Embryonic facial prominence (tissue), 1 donor: ENCODE results near the gene OBP2B.
"Not testable (repeated sequence)": the region's sequence is repeated elsewhere in the genome, so short reads cannot be mapped to it uniquely, and the experiment has no call there.

Source experiments
- DNase-seq: peaks from one replicate; pipeline ENCODE4 v3.0.0-alpha.2; 2016; ENCODE audit errors: extremely low spot score

Gene OBP2B

DNA sequence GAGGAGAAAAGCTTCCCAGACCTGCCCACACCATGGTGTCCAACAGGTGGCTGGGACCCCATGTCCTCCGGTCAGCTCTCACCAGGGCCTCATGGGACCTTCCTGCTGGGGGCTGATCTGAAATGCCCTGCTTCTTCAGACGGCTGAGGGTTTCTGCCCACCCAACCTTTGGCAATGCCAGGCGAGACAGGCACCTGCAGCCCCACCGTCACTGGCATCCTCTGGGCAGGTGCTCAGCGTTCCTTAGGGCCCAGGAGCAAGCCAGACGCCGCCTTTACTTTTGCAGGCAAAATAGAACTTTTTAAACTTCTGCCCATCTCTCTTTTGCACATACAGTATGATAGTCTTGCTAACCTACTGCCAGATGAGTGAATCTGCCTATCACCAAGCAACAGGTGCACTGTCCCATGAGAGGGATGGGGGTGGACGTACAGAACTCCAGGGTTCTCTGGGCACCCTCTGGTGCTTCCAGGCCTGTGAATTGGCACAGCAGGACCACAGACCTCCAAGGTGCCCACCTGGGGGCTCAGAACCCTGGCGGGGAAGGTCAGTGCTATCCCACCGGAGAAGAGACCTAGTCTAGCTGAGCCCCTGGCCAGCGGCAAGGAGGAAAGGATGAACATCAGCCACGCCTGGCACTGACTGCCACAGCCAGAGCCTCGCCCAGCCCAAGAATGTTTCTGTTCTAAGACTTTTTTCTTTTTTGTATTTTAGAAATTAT lies 7.5 kb downstream of the OBP2B start:
- DNase-seq: no peak

DNA sequence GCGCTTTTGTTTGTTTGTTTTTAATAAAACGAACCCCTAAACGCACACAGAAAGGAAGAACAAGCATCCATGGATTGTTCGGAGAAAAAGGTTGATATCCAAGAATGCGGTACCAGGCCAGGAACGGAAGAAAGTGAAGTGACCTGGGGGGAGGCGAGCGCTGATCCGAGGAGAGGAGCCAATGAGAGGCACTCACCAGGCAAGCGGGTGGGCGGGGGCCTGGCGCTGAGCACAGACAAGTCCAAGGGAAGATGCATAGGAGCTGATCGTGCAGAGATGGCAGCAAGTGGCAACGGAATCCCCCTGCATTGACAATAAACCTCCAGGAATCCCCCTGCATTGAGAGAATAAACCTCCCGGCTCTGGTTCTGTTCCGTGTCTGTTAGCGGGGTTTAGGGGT lies 8.4 kb downstream of the OBP2B start:
- no peak for DNase-seq

DNA sequence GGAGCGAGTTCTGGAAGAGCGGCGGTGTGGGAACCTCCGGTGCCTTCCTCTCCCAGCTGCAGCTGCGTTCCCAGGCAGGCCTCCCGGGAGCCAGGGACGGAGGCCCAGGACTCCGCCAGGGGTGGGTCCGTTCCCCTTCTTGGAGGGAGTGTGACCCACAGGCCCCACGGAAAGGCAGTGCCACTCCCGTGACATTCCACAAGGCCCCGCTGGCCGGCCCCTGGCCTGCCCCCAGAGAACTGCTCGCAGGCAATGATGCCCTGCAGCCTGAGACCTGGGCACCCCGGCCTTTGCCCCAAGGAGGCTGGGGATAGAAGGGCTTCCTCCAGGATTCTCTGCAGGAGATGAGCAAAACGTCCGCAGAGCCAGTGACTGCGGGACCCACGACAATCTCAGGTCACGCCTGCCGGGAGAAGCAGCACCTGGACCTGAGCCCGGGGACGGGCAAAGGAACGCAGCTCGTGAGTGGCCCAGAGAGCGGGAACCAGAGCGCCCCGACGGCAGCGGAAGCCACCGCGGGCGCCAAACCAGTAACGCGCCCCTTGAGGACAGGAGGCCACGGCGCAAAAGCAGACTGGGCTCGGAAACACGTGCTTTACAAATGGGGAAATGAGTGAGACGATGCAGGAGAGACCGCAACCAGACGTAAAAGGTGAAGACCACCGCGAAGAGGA lies 9.3 kb downstream of the OBP2B start:
- DNase-seq: no peak

DNA sequence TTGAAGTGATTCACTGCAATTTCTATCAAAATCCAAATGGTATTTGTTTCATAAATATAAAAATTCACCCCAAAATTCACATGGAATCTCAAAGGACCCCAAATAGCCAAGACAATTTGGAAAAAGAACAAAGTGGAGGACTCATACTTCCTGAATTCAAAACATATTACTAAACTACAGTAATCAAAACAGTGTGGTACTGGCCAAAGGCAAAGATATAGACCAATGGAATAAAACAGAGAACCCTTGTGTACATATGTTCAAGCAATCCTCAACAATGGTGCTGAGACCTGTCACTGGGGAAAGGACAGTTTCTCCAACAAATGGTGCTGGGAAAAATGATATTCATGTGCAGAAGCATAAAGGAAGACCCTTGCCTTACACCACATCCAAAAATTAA lies 14.0 kb downstream of the OBP2B start:
- DNase-seq: no peak

DNA sequence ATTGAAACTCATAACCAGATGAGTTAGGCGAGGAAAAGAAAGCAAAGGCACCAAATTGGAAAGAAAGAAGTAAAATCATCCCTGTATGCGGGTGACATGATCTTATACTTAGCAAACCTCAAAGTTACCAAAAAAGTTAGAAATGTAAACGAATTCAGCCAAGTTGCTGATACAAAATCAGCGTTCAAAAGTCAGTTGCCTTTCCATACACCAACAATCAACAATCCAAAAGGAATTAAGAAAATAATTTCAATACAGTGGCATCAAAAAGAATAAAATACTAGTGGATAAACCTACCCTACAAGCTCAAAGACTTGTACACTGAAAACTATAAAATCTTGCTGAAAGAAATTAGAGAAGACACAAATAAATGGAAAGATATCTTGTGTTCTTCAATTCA lies 14.5 kb downstream of the OBP2B start:
- DNase-seq: no peak

DNA sequence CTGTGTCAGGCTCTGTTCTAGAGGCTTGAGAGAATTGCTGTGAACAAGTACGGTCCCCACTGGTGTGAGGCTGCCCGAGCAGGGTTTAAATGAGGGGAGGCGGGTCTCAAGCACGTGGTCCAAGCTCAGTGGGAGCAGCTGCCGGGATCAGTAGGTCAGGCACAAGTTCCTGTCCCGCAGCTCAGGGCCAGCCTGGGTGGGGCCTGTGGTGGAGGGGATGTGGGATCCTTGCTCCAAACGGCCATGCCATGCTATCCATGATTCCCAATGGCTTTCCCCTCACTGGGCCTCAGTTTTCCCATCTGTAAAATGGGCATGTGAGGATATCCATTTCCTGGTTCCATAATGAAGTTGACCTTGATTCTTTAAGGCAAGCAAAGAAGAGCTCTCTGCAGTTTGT lies 17.1 kb downstream of the OBP2B start:
- no peak for DNase-seq

DNA sequence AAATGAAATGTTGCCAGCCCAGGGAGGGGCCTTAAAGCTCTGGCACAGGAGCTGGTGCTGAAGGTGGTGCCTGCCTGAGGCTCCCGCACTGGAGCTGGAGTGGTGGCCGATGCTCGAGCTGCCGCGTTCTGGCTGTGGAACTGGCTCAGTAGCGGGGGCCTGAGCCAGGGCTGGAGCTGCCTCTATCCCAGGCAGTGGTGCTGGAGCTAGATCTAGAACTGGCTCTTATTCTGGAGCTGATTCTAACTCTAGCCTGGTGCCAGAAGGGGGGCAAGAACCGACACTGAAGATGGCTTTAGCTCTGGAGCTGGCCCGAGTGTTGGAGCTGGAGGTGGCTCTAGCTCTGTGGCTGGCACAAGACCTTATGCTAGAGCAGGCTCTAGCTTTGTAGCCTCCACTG lies 19.2 kb downstream of the OBP2B start:
- DNase-seq: no peak

DNA sequence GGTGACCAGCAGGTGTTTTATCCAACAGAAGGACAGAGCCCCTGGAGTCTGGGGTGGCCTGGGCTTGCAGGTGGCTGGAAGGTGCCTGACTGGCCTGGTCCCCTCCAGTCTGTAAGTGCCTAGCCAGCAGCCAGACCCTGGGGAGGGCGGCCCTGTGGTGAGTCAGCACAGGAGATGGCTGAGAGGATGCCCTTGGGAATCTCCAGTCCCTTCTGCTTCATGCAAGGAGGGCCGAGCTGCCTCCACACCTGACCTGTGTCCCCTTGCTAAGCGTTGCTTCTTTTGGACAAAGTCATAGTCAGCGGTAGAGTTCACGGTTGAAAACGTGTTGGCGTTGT lies 20.2 kb downstream of the OBP2B start:
- no peak for DNase-seq

DNA sequence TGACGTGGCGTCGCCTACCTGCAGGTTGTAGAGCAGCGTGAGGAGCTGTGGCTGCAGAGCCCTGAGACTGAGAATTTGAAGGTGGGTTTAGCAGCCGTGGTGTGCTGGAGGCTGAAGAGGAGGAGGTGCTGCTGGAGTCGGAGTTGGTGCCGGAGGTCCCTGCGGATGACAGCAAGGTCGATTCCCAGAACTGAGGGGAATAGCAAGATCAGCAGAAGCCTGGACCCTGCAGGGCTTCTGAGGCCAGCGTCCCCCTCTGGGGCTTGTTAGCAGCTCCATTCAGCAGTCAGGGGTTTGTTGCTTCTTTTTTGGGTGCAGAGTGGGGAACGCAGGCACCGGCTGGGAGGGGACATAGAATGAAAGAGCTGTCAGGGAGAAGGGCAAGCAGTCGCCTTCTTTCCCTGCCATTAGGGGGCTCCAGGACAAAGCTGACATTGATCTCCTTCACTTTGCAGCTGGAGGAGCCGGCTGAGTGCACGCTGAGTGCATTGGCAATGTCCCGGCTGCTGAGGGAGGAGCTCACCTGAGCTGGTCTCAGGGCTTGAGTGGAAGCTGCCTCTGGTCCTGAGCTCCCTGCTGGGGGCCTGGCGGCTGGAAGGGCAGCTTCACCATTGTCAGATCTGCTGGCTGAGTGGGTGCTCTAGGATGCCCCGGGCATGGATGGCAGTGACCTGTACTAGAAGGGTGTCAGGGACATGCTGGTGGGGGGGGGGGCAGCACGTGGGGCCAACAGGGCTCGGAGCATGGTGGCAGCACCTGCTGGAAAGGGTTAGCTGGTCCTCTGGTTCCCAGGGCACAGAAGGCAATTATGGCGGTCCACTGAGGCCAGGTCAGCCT lies 20.8 kb downstream of the OBP2B start:
- no peak for DNase-seq

DNA sequence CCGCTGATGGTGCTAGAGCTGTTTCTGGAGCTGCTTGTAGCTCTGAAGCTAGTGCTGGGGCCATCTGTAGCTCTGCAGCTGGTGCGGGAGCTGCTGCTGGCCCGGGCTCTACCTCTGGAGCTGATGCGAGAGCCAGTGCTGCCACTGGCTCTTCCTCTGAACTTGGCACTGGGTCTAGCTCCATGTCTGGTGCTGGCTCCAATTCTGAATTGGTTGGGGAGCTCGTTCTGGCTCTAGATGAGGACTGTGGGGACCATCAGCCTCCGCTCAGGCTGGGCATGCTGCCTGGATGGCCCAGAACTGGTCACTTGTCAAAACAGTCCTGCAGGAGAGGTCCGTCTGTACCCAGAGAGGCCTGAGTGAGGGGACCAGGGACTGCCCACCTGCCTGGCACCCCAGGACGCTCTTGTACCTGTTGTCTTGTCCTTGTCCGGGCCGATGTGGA lies 21.5 kb downstream of the OBP2B start:
- no peak for DNase-seq

DNA sequence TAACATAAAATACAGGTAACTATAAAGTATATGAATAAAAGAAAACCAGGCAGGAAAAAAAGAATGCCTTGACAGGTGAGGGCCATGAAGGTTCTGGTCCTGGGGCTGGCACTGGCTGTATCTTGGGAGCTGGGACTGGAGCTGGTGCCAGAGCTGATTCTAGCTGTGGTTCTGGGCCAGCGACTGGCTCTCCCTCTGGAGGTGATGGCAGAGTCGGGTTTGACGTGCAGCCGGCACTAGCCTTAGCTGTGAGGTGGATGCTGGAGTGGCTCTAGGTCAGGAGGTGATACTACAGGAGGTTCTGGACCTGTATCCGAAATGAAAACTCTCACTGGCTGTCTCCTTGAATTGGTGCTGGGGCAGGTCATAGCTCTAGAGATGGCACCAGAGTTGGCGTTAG lies 22.3 kb downstream of the OBP2B start:
- no peak for DNase-seq

DNA sequence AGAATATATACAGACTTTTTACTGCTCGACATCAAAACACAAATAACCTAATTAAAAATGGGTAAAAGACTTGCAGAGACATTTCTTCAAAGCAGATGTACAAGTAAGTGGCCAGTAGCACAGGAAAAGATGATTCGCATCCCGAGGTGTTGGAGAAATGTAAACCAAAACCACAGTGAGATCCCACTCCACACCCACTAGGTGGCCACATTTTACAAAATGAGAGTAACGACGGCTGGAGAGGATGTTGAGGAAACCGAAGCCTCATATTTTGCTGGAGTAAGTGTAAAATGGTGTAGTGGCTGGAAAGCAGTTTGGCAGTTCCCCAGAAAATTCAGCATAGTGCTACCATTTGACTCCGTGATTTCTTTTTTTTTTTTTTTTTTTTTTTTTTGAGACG lies 24.1 kb downstream of the OBP2B start:
- no peak for DNase-seq

DNA sequence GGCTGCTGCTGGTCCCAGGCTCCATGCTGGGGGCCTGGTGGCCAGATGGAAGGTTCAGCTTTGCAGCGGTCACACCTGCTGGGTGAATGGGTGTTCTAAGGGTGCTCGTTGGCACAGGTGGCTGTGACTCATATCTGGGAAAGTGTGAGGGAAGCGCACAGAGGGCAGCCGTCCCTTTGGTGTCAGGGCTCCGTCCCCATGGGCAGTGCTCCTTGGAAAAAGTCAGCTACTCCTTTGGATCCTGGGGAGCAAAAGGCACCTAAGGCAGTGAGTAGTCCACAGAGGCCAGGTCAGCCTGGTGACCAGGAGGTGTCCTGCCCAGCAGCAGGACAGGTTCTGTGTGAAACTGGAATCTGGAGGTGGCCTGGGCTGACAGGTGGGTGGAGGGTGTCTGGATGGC lies 26.9 kb downstream of the OBP2B start:
- no peak for DNase-seq

DNA sequence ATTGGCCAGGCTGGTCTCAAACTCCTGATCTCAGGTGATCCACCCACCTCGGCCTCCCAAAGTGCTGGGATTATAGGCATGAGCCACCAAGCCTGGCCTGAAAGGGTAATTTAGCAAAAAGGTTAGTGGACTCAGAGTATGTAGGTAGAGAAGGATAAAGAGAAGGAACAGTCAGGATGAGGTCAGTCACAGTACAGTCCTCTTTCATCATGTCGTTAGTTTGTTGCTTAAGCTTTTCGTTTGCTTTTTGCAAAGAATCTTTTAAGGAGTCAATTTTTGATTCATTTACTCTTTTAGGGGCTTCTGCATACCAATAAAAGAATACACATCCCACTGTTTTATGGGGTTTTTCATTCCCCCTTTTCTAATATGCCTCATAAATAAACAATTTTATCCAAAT lies 27.5 kb downstream of the OBP2B start:
- DNase-seq: no peak

DNA sequence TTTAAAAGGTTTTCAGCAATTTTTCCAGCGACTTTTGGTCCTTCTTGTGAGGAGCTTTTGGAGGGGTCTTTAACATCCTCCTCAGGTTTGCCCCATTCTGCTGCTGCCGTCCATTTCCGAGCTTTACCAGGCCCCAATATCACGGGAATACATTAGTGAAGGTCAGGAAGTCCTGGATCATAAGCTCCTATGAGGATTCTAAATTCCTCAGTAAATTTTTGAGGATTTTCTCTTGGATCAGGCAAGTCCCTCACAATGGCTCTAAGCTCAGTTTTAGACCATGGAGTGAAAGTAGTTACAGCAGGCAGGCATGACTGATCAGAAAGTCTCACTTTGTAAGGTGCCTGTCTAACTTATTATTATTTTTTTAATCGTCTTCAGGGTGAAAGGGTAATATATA lies 28.1 kb downstream of the OBP2B start:
- DNase-seq: no peak

DNA sequence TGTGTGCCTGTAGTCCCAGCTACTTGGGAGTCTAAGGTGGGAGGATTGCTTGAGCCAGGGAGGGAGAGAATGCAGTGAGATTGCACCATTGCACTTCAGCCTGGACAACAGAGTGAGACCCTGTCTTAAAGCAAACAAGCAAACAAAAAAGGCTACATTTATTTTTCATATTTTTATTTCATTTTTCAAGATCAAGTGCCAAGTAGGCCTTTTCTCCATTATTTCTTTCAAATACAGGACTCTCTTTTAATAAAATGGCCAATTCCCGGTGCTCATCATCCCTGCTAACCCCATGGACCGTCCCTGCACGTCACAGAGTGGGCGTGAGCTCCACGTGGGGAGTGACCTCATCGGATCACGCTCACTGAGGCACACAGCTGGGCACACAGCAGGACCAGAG lies 36.0 kb downstream of the OBP2B start:
- no peak for DNase-seq

DNA sequence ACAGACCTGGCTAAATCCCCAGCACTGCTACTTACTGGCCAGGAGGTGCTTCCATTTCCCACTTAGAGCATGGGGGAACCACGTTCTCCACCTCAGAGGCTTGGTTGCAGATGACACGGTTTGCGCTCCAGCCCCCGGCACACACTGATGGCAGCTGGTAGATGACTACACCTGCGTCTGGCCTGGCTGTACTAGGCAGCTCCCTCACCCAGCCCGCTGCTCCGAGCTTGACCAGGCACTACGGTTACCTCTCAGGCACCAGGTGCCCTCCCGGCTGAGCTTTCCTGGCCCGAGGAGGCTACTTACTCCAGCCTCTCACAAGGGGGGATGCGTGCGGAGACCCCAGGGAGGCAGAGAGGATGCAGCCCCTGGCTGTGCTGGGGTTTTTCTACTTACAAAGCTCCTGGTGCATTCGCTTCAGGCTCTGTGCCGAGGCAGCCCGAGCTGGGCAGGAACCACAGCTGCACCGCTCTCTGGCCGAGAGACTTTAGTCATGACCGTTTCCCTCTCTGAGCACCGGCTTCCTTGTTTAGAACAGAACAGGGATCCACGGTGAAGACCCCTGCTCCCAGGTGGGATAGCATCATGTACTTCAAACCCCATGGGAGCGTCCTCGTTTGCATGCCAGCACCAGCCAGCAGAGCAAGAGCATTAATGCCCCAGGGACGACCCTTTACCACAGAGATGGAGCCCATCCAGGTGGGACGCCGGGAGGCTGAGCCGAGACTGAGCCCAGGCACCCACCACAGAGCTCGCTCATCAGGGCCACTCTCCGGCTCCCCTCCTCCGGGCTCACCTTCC lies 37.7 kb downstream of the OBP2B start:
- no peak for DNase-seq

DNA sequence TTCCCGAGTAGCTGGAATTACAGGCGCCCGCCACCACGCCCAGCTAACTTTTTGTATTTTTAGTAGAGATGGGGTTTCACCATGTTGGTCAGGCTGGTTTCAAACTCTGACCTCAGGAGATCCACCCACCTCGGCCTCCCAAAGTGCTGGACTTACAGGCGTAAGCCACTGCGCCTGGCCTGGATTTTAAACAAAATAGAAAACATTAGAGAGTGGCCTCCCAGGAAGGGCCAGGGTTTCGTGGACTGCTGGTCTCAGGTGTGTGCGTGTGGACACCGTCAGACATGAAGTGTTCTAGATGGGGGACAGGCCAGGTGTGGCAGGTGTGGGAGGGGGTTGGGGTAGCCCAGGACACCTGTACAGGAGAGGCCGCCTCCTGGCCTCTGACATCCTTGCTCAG lies 38.3 kb downstream of the OBP2B start:
- no peak for DNase-seq

DNA sequence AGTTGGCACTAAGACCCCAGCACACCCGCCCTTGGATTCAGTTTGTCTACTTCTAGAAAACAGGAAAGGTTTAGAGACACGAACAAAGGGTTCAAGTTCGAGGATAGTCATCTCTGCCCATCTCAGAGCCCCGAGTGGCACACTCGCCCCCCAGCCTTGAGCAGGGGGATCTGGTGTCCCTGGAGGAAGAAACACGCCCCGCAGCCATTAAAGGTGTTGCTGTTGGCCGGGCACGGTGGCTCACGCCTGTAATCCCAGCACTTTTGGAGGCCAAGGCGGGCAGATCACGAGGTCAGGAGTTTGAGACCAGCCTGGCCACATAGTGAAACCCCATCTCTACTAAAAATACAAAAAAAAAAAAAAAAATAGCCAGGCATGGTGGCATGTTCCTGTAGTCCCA lies 39.4 kb downstream of the OBP2B start:
- not testable (repeated sequence) for DNase-seq

DNA sequence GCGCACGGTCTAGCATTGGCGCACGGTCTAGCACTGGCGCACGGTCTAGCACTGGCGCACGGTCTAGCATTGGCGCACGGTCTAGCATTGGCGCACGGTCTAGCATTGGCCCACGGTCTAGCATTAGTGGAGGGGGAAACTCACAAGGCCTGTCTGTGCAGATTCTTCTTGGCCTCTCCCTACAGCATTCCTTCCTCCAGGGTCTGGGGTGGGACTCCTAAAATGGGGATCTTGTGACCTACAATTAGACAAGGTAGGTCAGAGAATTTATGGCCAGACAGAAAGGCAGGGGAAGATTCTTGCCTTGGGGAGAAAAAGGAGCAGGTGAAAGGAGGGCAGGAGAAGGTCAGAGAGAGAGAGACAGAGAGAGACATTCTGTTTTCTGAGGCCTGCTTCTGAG lies 39.9 kb downstream of the OBP2B start:
- DNase-seq: no peak

DNA sequence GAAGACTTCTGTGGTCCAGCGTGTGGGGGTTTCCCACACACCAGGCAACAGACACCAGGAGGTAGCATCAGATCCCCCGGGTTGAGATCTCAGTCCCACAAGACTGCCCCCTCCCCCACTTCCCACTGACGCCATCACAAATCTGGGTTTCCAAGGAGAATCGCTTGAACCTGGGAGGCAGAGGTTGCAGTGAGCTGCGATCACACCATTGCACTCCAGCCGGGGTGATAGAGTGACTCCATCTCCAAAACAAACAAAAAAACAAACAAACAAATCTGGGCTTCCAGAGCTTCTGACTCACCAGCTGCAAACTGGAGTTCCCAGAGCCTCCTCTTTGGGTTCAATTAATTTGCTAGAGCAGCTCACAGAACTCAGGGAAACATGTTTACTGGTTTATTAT lies 40.6 kb downstream of the OBP2B start:
- no peak for DNase-seq

DNA sequence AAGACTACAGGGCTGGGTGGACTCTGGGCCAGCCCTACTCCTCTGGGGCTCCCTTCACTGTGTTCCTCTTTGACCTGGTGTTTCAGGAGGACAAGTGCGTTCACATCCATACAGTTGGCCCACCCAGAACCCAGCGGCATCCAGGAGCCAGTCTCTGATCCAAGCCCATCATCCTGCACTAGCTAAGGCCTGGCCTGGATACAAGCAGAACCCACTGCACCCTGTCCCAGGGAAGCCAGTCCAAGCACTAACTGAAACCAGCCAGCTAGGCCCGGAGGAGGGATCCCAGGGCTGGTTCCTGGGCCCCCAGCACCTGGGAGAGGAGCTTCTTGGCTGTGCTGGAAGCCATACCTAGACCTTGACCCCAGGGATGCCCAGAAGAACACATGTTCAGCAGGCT lies 41.3 kb downstream of the OBP2B start:
- DNase-seq: no peak
